ENCODE measurements around the gene RTL9.

RTL9 gene

GRCh38 chrX:110358548-110358947 is at the start of gene RTL9:
RTL9 (plus strand) TSS chrX:110358848; CDS start chrX:110450618, 91,770 bp downstream.
- Histone ChIP-seq H3K79me2 (ENCODE audit: insufficient read depth, low read length) (no peaks in the 10 kb centered on the region), H3K4me3 (ENCODE audit: low read depth in 1 of 2, low read length in 2 of 2) (no peak within 1 kb of the TSS), H3K9ac (ENCODE audit: low read depth, low read length) (no peak within 1 kb of the TSS), H3K4me2 (ENCODE audit: insufficient read depth, low read length) (no peak within 1 kb of the TSS), H3K27ac (ENCODE audit: low read length) (no peak within 1 kb of the TSS), H3K4me1 (ENCODE audit: insufficient read depth, low read length) (no peaks in the 10 kb centered on the region), H3K27me3 (ENCODE audit: insufficient read depth, low read length, poor library complexity) (no peaks in the 10 kb centered on the region), H4K20me1 (ENCODE audit: insufficient read depth, low read length) (no peaks in the 10 kb centered on the region), H3K9me3 (ENCODE audit: insufficient read depth, low read length, severe bottlenecking) (no peaks in the 10 kb centered on the region), H3K36me3 (ENCODE audit: insufficient read depth, low read length) (no peaks in the 10 kb centered on the region), H2AFZ (ENCODE audit: low read depth, low read length) (no peak within 1 kb of the TSS)
- DNase-seq (no peak), ATAC-seq (ENCODE audit: insufficient read depth, low read depth) (no peak)
- TF ChIP-seq CTCF (IDR thresholded peaks at IDR 0.05; ENCODE audit: borderline replicate concordance, extremely low read depth, low read length, poor library complexity, severe bottlenecking) (no peak), EZH2 (IDR thresholded peaks at IDR 0.05; ENCODE audit: borderline replicate concordance, low read depth, low read length, severe bottlenecking) (no peak)

- H3K9me3 ChIP-seq (ENCODE audit: insufficient read depth, low read length, severe bottlenecking) = no peaks in the 10 kb centered on the region
- no peak overlapping the region for H3K9ac ChIP-seq (ENCODE audit: low read depth, low read length)
- H3K36me3 ChIP-seq (ENCODE audit: insufficient read depth, low read length) = no peaks in the 10 kb centered on the region
- no peaks in the 10 kb centered on the region for H4K20me1 ChIP-seq (ENCODE audit: insufficient read depth, low read length)
- H3K27me3 ChIP-seq (ENCODE audit: insufficient read depth, low read length, poor library complexity) = no peaks in the 10 kb centered on the region
- no peak for DNase-seq
- no peak for ATAC-seq (ENCODE audit: insufficient read depth, low read depth)
- no peak overlapping the region for H3K27ac ChIP-seq (ENCODE audit: low read length)
- H3K4me3 ChIP-seq (ENCODE audit: low read depth in 1 of 2, low read length in 2 of 2) = no peak overlapping the region
- H3K4me1 ChIP-seq (ENCODE audit: insufficient read depth, low read length) = peaks cover 7% of the 10 kb centered on the region
- peaks cover 50% of the 10 kb centered on the region for H3K79me2 ChIP-seq (ENCODE audit: insufficient read depth, low read length)
- no peak overlapping the region for H3K4me2 ChIP-seq (ENCODE audit: insufficient read depth, low read length)
- H2AFZ ChIP-seq (ENCODE audit: low read depth, low read length) = no peak overlapping the region
- TF ChIP-seq EZH2 (IDR thresholded peaks at IDR 0.05; ENCODE audit: borderline replicate concordance, low read depth, low read length, severe bottlenecking) = no peak
- TF ChIP-seq CTCF (IDR thresholded peaks at IDR 0.05; ENCODE audit: borderline replicate concordance, extremely low read depth, low read length, poor library complexity, severe bottlenecking) = no peak
These were observed 48.5 kb upstream of the RTL9 start for GRCh38 chrX:110310000-110310790.

- Histone ChIP-seq H3K4me3 (ENCODE audit: low read depth in 1 of 2, low read length in 2 of 2) (no peak overlapping the region), H3K27ac (ENCODE audit: low read length) (no peak overlapping the region), H3K4me1 (ENCODE audit: insufficient read depth, low read length) (peaks cover 14% of the 10 kb centered on the region), H3K79me2 (ENCODE audit: insufficient read depth, low read length) (peaks cover 57% of the 10 kb centered on the region), H3K4me2 (ENCODE audit: insufficient read depth, low read length) (no peak overlapping the region), H2AFZ (ENCODE audit: low read depth, low read length) (no peak overlapping the region), H3K9me3 (ENCODE audit: insufficient read depth, low read length, severe bottlenecking) (no peaks in the 10 kb centered on the region), H3K27me3 (ENCODE audit: insufficient read depth, low read length, poor library complexity) (no peaks in the 10 kb centered on the region), H3K9ac (ENCODE audit: low read depth, low read length) (no peak overlapping the region), H4K20me1 (ENCODE audit: insufficient read depth, low read length) (no peaks in the 10 kb centered on the region), H3K36me3 (ENCODE audit: insufficient read depth, low read length) (no peaks in the 10 kb centered on the region)
- DNase-seq (no peak), ATAC-seq (ENCODE audit: insufficient read depth, low read depth) (no peak)
- TF ChIP-seq CTCF (IDR thresholded peaks at IDR 0.05; ENCODE audit: borderline replicate concordance, extremely low read depth, low read length, poor library complexity, severe bottlenecking) (no peak), EZH2 (IDR thresholded peaks at IDR 0.05; ENCODE audit: borderline replicate concordance, low read depth, low read length, severe bottlenecking) (no peak)
These were observed 47.8 kb upstream of the RTL9 start for GRCh38 chrX:110310896-110311295.

Measured in DND-41 (cell line).